ENCODE data around the gene COQ4.

COQ4 gene

DNA sequence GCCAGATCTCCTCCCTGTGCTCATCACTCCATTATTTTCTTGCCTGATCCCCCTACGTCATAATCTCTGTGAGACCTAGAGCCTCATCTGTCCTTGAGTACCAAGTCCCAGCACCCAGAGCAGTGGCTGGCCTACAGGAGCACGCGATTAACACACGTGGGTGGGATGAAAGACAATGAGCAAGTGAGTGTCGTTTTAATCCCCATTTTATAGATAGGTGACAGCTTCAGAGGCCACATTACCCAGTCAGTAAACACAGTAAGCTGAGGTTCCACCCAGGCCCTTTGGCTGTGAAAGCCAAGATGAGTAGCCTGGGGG, 17.7 kb upstream of the COQ4 start:
- Histone ChIP-seq H3K79me2 (ENCODE audit: low read length) (no peaks in the 10 kb centered on the region), H3K27me3 (replicated peaks; ENCODE audit: insufficient read depth, low read length) (no peaks in the 10 kb centered on the region), H3K4me2 (ENCODE audit: low read depth, low read length) (no peak overlapping the region), H4K20me1 (ENCODE audit: insufficient read depth, low read length) (no peaks in the 10 kb centered on the region), H3K27ac (ENCODE audit: low read length) (no peak overlapping the region), H3K9ac (ENCODE audit: low read length) (no peak overlapping the region), H3F3A (ENCODE audit: insufficient read depth, low read length) (no peaks in the 10 kb centered on the region), H3K4me1 (ENCODE audit: low read length) (no peaks in the 10 kb centered on the region), H3K4me3 (ENCODE audit: low read length) (no peak overlapping the region), H3K36me3 (replicated peaks; ENCODE audit: insufficient read depth, low read length) (0 out of 2 replicates have a peak, but pooled peaks cover 2% of the 10 kb centered on the region), H3K9me3 (replicated peaks; ENCODE audit: insufficient read depth, low read length) (no peaks in the 10 kb centered on the region), H3K9me2 (replicated peaks; ENCODE audit: insufficient read depth, low read length) (no peaks in the 10 kb centered on the region), H2AFZ (ENCODE audit: low read length) (no peak overlapping the region)
- DNase-seq = no peak
- no peak for TF ChIP-seq EZH2phosphoT487 (IDR thresholded peaks at IDR 0.05; ENCODE audit: low read length)
- TF ChIP-seq, protein P1, sequence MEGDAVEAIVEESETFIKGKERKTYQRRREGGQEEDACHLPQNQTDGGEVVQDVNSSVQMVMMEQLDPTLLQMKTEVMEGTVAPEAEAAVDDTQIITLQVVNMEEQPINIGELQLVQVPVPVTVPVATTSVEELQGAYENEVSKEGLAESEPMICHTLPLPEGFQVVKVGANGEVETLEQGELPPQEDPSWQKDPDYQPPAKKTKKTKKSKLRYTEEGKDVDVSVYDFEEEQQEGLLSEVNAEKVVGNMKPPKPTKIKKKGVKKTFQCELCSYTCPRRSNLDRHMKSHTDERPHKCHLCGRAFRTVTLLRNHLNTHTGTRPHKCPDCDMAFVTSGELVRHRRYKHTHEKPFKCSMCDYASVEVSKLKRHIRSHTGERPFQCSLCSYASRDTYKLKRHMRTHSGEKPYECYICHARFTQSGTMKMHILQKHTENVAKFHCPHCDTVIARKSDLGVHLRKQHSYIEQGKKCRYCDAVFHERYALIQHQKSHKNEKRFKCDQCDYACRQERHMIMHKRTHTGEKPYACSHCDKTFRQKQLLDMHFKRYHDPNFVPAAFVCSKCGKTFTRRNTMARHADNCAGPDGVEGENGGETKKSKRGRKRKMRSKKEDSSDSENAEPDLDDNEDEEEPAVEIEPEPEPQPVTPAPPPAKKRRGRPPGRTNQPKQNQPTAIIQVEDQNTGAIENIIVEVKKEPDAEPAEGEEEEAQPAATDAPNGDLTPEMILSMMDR (IDR thresholded peaks at IDR 0.05; ENCODE audit: low read length) = no peak
- TF ChIP-seq EZH2 (optimal IDR thresholded peaks at IDR 0.05; ENCODE audit: low read depth, low read length) = no peak

DNA sequence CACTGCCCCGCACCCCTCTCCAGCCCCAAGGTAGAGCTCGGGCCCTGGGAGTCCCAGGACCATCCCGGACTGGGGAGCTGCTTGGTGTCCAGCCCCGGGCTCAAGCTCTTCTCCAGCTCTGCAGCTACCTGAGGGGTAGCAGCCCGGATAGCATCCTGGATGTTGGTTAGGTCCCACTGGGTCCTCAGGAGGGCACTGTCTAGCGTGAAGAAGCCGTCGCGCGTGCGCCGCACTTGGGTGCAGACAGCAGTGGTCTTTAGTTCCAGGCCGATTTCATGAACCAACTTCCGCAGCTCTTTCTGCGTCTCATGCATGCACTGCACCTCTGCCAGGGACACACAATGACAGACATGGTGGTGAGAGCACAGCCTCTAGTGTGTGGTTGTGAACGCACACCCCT, 13.1 kb upstream of the COQ4 start:
- Histone ChIP-seq H3K4me1 (ENCODE audit: low read length) (no peaks in the 10 kb centered on the region), H3K9me2 (replicated peaks; ENCODE audit: insufficient read depth, low read length) (no peaks in the 10 kb centered on the region), H3F3A (ENCODE audit: insufficient read depth, low read length) (no peaks in the 10 kb centered on the region), H3K79me2 (ENCODE audit: low read length) (no peaks in the 10 kb centered on the region), H3K4me2 (ENCODE audit: low read depth, low read length) (no peak overlapping the region), H2AFZ (ENCODE audit: low read length) (no peak overlapping the region), H4K20me1 (ENCODE audit: insufficient read depth, low read length) (no peaks in the 10 kb centered on the region), H3K9ac (ENCODE audit: low read length) (no peak overlapping the region), H3K9me3 (replicated peaks; ENCODE audit: insufficient read depth, low read length) (no peaks in the 10 kb centered on the region), H3K36me3 (replicated peaks; ENCODE audit: insufficient read depth, low read length) (peaks cover 2% of the 10 kb centered on the region; the same call in 1 of the 2 replicates), H3K27ac (ENCODE audit: low read length) (no peak overlapping the region), H3K27me3 (replicated peaks; ENCODE audit: insufficient read depth, low read length) (no peaks in the 10 kb centered on the region), H3K4me3 (ENCODE audit: low read length) (no peak overlapping the region)
- TF ChIP-seq, protein P1 (IDR thresholded peaks at IDR 0.05; ENCODE audit: low read length) = no peak
- TF ChIP-seq EZH2 (optimal IDR thresholded peaks at IDR 0.05; ENCODE audit: low read depth, low read length) = no peak
- no peak for TF ChIP-seq EZH2phosphoT487 (IDR thresholded peaks at IDR 0.05; ENCODE audit: low read length)
- no peak for DNase-seq

DNA sequence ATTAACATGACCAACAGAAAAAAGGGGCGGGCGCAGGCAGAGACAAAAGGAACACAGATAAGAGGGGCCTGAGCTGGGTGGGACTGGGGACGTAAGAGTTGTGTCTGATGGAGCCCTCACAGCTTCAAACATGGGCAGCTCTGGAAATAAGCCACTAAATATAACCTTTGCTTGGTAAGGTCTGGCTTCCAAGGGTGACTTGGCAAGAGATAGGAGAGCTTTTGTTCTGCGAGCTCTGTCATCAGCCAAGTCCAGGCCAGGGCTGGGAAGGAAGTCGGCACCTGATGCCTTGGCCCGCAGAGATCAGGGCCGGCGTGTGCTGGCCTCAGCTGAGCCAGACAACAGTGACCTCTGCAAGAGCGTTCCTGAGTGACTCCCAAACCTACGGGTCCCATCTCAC, 12.2 kb upstream of the COQ4 start:
- H3K79me2 ChIP-seq (ENCODE audit: low read length) = no peaks in the 10 kb centered on the region
- no peak overlapping the region for H3K27ac ChIP-seq (ENCODE audit: low read length)
- H4K20me1 ChIP-seq (ENCODE audit: insufficient read depth, low read length) = no peaks in the 10 kb centered on the region
- H3K4me3 ChIP-seq (ENCODE audit: low read length) = no peak overlapping the region
- TF ChIP-seq, protein P1 (IDR thresholded peaks at IDR 0.05; ENCODE audit: low read length) = no peak
- TF ChIP-seq EZH2phosphoT487 (IDR thresholded peaks at IDR 0.05; ENCODE audit: low read length) (no peak), EZH2 (optimal IDR thresholded peaks at IDR 0.05; ENCODE audit: low read depth, low read length) (no peak)
- H3K9me3 ChIP-seq (replicated peaks; ENCODE audit: insufficient read depth, low read length) = no peaks in the 10 kb centered on the region
- no peaks in the 10 kb centered on the region for H3K27me3 ChIP-seq (replicated peaks; ENCODE audit: insufficient read depth, low read length)
- H3K9ac ChIP-seq (ENCODE audit: low read length) = no peak overlapping the region
- no peak overlapping the region for H3K4me2 ChIP-seq (ENCODE audit: low read depth, low read length)
- H3F3A ChIP-seq (ENCODE audit: insufficient read depth, low read length) = no peaks in the 10 kb centered on the region
- H2AFZ ChIP-seq (ENCODE audit: low read length) = no peak overlapping the region
- H3K4me1 ChIP-seq (ENCODE audit: low read length) = no peaks in the 10 kb centered on the region
- H3K9me2 ChIP-seq (replicated peaks; ENCODE audit: insufficient read depth, low read length) = no peaks in the 10 kb centered on the region
- H3K36me3 ChIP-seq (replicated peaks; ENCODE audit: insufficient read depth, low read length) = peaks cover 2% of the 10 kb centered on the region; the same call in 1 of the 2 replicates
- no peak for DNase-seq

All from MM.1S (cell line).